PFSK-1 (cell line): Measurements from ENCODE around the gene SUPT6H.

Experiments
- FOXP2 ChIP-seq: optimal IDR thresholded peaks from 2 replicates; pipeline ENCODE3; 2011; ENCODE audit warnings: borderline replicate concordance, control low read depth, inconsistent platforms; ENCODE audit not compliant: insufficient read depth; ENCODE audit errors: extremely low read length, extremely low read depth
- POLR2AphosphoS5 ChIP-seq: IDR thresholded peaks from 2 replicates; pipeline ENCODE4 v1.6.1; 2012; ENCODE audit warnings: low read depth, mild to moderate bottlenecking, control low read depth, low read length, moderate library complexity
- REST ChIP-seq, 2 experiments: IDR thresholded peaks; 2 replicates each; pipeline versions ENCODE4 v1.6.1 to v1.8.0; 2011 to 2012; ENCODE audit warnings: low read depth in 2 of 2, low read length in 2 of 2, control low read depth in 1 of 2, inconsistent platforms in 1 of 2, mild to moderate bottlenecking in 1 of 2, moderate library complexity in 1 of 2; ENCODE audit not compliant: insufficient read depth in 1 of 2
- SIN3A ChIP-seq: IDR thresholded peaks from 2 replicates; pipeline ENCODE4 v1.6.1; 2012; ENCODE audit warnings: mild to moderate bottlenecking, low read length, moderate library complexity, borderline replicate concordance; ENCODE audit not compliant: insufficient read depth
- TAF1 ChIP-seq: IDR thresholded peaks from 2 replicates; pipeline ENCODE4 v1.6.1; 2012; ENCODE audit warnings: low read length, control low read depth, borderline replicate concordance; ENCODE audit not compliant: insufficient read depth

Gene SUPT6H

GRCh38 chr17:28623696-28624095 lies 38.3 kb upstream of the SUPT6H start:
- TF ChIP-seq POLR2AphosphoS5 (no peak), TAF1 (no peak), FOXP2 (no peak), SIN3A (no peak), REST (IDR thresholded peaks at IDR 0.05; ENCODE audit: insufficient read depth in 1 of 2, low read depth in 2 of 2, low read length in 2 of 2) (no peak)

- no peak for TF ChIP-seq SIN3A
These were observed 37.9 kb upstream of the SUPT6H start for GRCh38 chr17:28624148-28624547.

- no peak; the same call in 1 of the 2 replicates for TF ChIP-seq POLR2AphosphoS5
- no peak for TF ChIP-seq TAF1
- TF ChIP-seq REST (IDR thresholded peaks at IDR 0.05; ENCODE audit: insufficient read depth in 1 of 2, low read depth in 2 of 2, low read length in 2 of 2): no peak
- no peak for TF ChIP-seq FOXP2
- no peak for TF ChIP-seq SIN3A
These were observed 35.2 kb upstream of the SUPT6H start for GRCh38 chr17:28626818-28627217.

GRCh38 chr17:28634206-28634865 lies 27.7 kb upstream of the SUPT6H start:
- TF ChIP-seq REST (IDR thresholded peaks at IDR 0.05; ENCODE audit: insufficient read depth in 1 of 2, low read depth in 2 of 2, low read length in 2 of 2): no peak
- no peak for TF ChIP-seq POLR2AphosphoS5
- no peak for TF ChIP-seq TAF1
- TF ChIP-seq FOXP2: no peak
- TF ChIP-seq SIN3A: no peak

GRCh38 chr17:28635506-28635905 lies 26.5 kb upstream of the SUPT6H start:
- TF ChIP-seq REST (IDR thresholded peaks at IDR 0.05; ENCODE audit: insufficient read depth in 1 of 2, low read depth in 2 of 2, low read length in 2 of 2) (no peak), POLR2AphosphoS5 (0 out of 2 replicates have a peak, but pooled peaks have one; percentile 11)
